TTC549 (cell line): Measurements from ENCODE around the gene RAB39A.
A peak's percentile ranks its signal among the peaks of the same experiment; 100 is the strongest.

ENCODE experiments used
- FAIRE-seq: peaks from 2 replicates; lab custom pipeline; 2012; peaks lifted over from hg19 to GRCh38; lab: Jason Lieb, UNC

The RAB39A gene

GRCh38 chr11:107962181-107962580 lies 33.9 kb downstream of the RAB39A start:
- no peak for FAIRE-seq

- no peak for FAIRE-seq
Measured at GRCh38 chr11:107963091-107963490, 34.8 kb downstream of the RAB39A start.

DNA sequence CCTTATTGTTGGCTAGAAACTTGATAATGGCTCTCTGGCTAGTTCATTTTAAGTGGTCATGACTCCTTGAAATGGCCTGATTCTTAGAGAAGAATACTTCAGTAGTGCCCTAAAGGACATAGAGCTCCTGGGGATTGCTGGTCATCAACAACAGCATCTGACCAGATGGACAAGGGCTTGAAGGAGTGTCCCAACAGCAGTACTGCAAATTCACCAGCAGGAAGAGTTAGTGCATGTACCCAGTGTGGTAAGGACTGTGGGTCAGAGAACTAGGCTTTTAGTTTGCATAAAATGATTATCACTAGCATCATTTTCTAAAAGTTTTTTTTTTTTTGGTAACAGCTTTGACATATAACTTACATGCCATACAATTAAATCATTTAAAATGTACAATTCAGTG lies 41.0 kb downstream of the RAB39A start:
- no peak for FAIRE-seq

- no peak for FAIRE-seq
Measured at GRCh38 chr11:107970049-107970448, 41.8 kb downstream of the RAB39A start.

DNA sequence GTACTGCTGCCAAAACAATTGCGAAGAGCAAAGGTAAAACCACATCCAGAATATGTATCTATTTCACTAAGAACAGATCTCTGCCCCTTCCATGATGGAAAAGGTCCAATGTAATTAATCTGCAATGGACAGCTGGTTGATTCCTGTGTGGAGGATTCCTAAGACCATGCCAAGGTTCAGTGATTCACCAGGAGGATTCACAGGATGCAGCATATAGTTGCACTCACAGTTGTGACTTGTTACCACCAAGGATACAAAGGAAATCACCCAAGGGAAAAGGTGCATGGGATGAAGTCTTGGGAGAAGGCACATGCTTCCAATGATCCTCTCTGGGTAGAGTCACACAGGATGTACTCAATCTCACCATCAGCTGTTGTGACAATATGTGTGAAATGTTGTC lies 45.4 kb downstream of the RAB39A start:
- no peak for FAIRE-seq

- peak; percentile 67 for FAIRE-seq
Measured at GRCh38 chr11:107988397-107989158, 60.3 kb downstream of the RAB39A start.

DNA sequence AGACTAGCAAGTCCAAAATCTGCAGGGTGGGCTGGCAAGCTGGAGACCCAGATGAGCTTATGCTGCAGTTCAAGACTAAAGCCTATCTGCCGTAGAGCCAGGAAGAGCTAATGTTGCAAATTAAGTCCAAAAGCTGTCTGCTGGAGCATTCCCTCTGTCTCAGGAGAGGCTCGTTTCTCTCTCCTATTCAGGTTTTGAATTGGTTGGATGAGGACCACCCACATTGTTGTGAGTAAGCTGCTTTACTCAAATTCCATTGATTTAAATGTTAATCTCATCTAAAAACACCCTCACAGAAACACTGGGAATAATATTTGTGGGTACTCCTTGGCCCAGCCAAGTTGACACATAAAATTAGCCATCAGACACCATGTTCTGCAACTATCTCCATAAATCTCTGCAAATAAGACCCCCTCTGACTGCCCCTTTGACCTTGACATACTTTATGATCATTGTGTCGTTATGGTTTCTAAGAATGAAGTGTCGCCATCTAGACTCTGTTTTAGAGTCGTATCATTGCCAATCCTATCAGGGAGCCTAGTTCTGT lies 63.7 kb downstream of the RAB39A start:
- no peak for FAIRE-seq

DNA sequence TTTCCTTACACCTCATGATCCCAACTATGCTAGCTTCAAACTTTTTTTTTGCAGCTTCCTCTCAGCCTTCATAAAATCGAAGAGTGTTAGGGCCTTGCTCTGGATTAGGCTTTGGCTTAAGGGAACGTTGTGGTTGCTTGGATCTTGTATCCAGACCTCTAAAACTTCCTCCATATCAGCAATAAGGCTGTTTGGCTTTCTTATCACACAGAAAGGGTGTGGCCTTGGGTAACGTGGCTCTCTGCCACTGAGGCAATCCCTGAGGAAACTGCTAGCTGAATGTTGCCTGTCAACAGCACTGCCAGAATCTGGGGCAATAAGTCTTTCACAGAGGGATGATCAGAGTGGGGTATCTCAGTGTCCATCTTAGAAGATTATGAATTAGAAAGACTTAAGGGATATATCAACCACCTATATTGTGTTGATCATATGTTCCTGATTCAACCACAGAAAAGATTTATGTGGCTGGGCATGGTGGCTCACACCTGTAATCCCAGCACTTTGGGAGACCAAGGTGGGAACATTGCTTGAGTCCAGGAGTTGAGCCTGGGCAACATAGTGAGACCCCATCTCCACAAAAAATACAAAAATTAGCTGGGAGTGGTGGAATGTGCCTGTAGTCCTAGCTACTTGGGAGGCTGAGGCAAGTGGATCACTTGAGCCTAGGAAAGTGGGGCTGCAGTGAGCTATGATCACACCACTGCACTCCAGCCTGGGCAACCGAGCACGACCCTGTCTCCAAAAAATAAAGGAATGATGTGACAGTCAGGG lies 67.9 kb downstream of the RAB39A start:
- no peak for FAIRE-seq

- no peak for FAIRE-seq
Measured at GRCh38 chr11:107998761-107999160, 70.5 kb downstream of the RAB39A start.

GRCh38 chr11:107999759-108000455 lies 71.7 kb downstream of the RAB39A start:
- no peak for FAIRE-seq

- no peak for FAIRE-seq
Measured at GRCh38 chr11:108002476-108002875, 74.2 kb downstream of the RAB39A start.

DNA sequence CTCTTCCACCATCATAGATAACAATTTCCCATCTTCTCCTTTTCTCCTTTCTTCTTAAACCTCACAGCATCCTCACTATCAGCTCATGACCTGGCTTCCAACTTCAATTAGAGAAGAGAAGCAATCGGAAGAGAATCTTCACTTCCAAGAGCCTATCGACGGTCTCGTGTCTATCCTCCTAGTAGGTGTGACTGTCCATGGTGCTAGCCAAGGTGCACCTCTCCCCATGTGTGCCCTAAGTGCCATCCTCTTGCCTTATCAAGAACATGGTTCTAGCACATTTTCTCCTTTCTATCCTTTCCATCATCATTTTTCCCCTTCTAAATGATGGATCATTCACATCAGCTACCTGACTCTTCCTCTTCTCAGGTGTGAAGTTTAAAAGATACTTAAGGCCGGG lies 75.4 kb downstream of the RAB39A start:
- no peak for FAIRE-seq

- FAIRE-seq: no peak
Measured at GRCh38 chr11:108007819-108008218, 79.6 kb downstream of the RAB39A start.

GRCh38 chr11:108008656-108009496 lies 80.6 kb downstream of the RAB39A start, which contains the start of gene CUL5:
CUL5 (plus strand) TSS chr11:108008898; CDS start chr11:108009349, 451 bp downstream.
- FAIRE-seq: no peak

DNA sequence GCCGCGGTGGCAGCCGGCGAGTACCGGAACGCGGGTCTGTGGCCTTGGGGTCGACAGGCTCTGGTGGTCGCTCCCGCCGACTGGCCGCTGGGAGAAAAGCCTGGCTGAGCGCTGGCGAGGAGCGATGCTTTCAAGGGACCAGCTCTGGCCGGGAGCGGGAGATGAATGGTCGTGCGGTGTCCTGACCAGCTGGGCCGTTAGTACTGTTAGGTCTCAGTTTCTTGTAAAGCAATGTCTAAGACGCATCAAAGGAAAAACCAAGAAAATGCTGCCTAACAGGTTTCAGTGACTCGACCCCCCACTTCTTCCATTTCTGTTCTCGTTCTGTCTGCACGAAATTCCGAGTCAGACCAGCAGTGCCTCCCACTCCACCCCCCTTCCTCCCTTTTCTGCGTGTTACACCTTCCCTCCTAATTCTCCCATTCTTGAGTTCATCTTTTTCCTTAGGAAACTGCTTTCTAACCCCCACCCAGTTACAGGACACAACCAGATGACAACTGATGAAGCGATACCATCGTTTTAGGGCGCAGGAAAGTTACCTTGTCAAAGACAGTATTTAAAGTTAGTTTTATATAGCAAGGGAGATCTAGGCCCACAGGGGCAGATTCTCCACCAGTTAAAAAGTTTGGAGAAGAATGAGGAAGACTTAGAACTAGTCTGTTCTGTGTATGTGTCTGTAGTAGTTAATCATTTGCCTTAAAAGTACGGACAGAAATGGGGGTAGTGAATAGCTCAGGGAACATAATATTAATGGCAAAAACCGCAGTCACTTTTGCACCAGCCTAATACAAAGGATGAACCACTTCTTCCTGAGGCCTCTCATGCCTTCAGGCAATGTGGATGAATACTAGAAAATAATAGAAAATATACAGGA lies 81.5 kb downstream of the RAB39A start:
- no peak for FAIRE-seq

DNA sequence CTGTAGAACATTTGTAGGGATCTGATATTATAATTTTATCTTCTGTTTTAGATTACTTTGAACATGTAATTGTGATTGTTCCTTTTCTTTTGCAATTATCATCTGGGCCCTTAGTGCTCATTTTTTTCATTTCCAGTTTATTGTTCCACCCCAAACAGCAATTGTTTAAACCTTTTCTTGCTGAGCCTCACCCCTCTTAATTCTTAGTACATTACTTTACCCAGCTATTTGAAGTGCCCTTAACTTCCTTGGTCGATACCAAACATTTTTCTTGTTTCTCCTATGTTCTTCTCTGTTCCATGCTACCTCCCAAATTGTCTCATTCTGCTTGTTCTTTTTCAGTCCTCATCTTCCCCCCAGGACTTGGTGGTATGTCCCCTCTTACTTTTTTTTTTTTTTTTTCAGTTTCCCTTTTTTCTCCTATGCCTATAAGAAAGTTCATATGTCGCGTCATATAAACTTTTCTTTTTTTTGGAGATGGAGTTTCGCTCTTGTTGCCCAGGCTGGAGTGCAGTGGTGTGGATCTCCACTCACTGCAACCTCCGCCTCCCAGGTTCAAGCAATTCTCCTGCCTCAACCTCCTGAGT lies 84.0 kb downstream of the RAB39A start:
- no peak for FAIRE-seq
